H54 (cell line): ENCODE measurements around the gene CDIPT.
A peak's percentile ranks its signal among the peaks of the same experiment; 100 is the strongest.
"Not testable (repeated sequence)": the region's sequence is repeated elsewhere in the genome, so short reads cannot be mapped to it uniquely, and the experiment has no call there.

Source experiments
- DNase-seq: peaks from one replicate; pipeline ENCODE4 v3.0.0; 2011; ENCODE audit warnings: low spot score, mixed read lengths; ENCODE audit not compliant: insufficient read length
- FAIRE-seq: peaks from 3 replicates; lab custom pipeline; 2011; peaks lifted over from hg19 to GRCh38; lab: Jason Lieb, UNC
- POLR2A ChIP-seq: IDR thresholded peaks from 2 replicates; pipeline ENCODE4 v1.6.1; 2011; ENCODE audit warnings: low read depth, mild to moderate bottlenecking, low read length

CDIPT gene

GRCh38 chr16:29883987-29884386, 21.0 kb upstream of the CDIPT start:
- DNase-seq (no peak), FAIRE-seq (no peak)
- no peak for TF ChIP-seq POLR2A

GRCh38 chr16:29881050-29881449, 18.0 kb upstream of the CDIPT start:
- FAIRE-seq, result no peak
- no peak for TF ChIP-seq POLR2A
- DNase-seq, result no peak

- no peak for FAIRE-seq
- DNase-seq, result no peak
- no peak for TF ChIP-seq POLR2A
These were observed 15.1 kb upstream of the CDIPT start for GRCh38 chr16:29878172-29878571.

- DNase-seq, result peak; percentile 56
- TF ChIP-seq POLR2A, result no peak
- FAIRE-seq, result no peak
These were observed 14.4 kb upstream of the CDIPT start for GRCh38 chr16:29877266-29877961.

- no peak for DNase-seq
- no peak for TF ChIP-seq POLR2A
- no peak for FAIRE-seq
These were observed 13.7 kb upstream of the CDIPT start for GRCh38 chr16:29876594-29877249.

GRCh38 chr16:29876217-29876593, 13.2 kb upstream of the CDIPT start:
- DNase-seq, result no peak
- FAIRE-seq, result no peak
- no peak for TF ChIP-seq POLR2A

- no peak for DNase-seq
- no peak for FAIRE-seq
- no peak for TF ChIP-seq POLR2A
These were observed 12.2 kb upstream of the CDIPT start for GRCh38 chr16:29875206-29875605.

- FAIRE-seq, result no peak
- no peak for DNase-seq
- no peak for TF ChIP-seq POLR2A
These were observed 10.3 kb upstream of the CDIPT start for GRCh38 chr16:29873319-29873718.

GRCh38 chr16:29871822-29872546, 9.0 kb upstream of the CDIPT start:
- no peak for TF ChIP-seq POLR2A
- FAIRE-seq, result no peak
- DNase-seq, result no peak

GRCh38 chr16:29869067-29869466, 6.0 kb upstream of the CDIPT start:
- DNase-seq, FAIRE-seq: not testable (repeated sequence)

GRCh38 chr16:29868396-29869009, 5.5 kb upstream of the CDIPT start:
- no peak for TF ChIP-seq POLR2A
- peak; percentile 29 for DNase-seq
- FAIRE-seq, result no peak

GRCh38 chr16:29864205-29864604, 1.2 kb upstream of the CDIPT start:
- no peak for FAIRE-seq

GRCh38 chr16:29863669-29863984, 601 bp upstream of the CDIPT start:
- no peak for TF ChIP-seq POLR2A
- no peak for FAIRE-seq
- no peak for DNase-seq

More at GRCh38 chr16:29864205-29864604, 1.2 kb upstream of the CDIPT start:
- no peak for TF ChIP-seq POLR2A
- no peak for DNase-seq

GRCh38 chr16:29862383-29862883, 593 bp downstream of the CDIPT start:
- DNase-seq, result no peak
- TF ChIP-seq POLR2A, result no peak
- no peak for FAIRE-seq
